Left cardiac atrium (tissue), 4 donors: Measurements from ENCODE around the gene OSBPL10. TPM values are rescaled to one million over a fixed set of nuclear protein-coding genes. Genes with fewer than 3 reads are reported as not detected.

Experiments used
- ATAC-seq, 2 donors: fragments of 200-7000 bp; cut with Tn5 transposase; one replicate each; pipeline ENCODE4 v1.9.1; 2020; ENCODE audit warnings: mild to moderate bottlenecking in 2 of 2, moderate library complexity in 2 of 2
- DNase-seq: peaks from one replicate; pipeline ENCODE4 v3.0.0-alpha.2; 2020
- intact Hi-C, 2 donors: fragments of 100-400 bp; cut with DNase I; formaldehyde crosslinking; loops; one replicate each; pipeline versions ENCODE4 v1.14.1 to v1.15.1; 2022 to 2023
- total RNA-seq, 2 donors: library from RNA; stranded (reverse); fragmentation: NEBNext Ultra II Directional; extraction: Animal tissue kit (Norgen Biotek cat#: 25700); gene quantifications; one replicate each; pipeline ENCODE4 v1.2.1, GENCODE V29; 2021
- donor health status: DM: no; HTN: yes; CAD: no.
- donor health status: DM: no; HTN: yes; CAD: no; lungs with severe emphysema.
- donor health status: DM: yes; HTN: yes; CAD: no.
- donor health status: Dilated cardiomyopathy.

The OSBPL10 gene
- total RNA-seq, 2 donors from 2014 or later = 5.7 to 5.8 TPM

GRCh38 chr3:31629054-31629453 lies 352.0 kb downstream of the OSBPL10 start:
- ATAC-seq = no peak
- intact Hi-C loops = no loop called here

GRCh38 chr3:31625358-31625757 lies 355.7 kb downstream of the OSBPL10 start:
- intact Hi-C loops = no loop called here
- no peak for DNase-seq
- ATAC-seq = no peak

More at GRCh38 chr3:31629054-31629453, 352.0 kb downstream of the OSBPL10 start:
- no peak for DNase-seq

GRCh38 chr3:31624083-31624709 lies 356.9 kb downstream of the OSBPL10 start:
- intact Hi-C loops = no loop called here
- no peak for DNase-seq
- no peak for ATAC-seq

GRCh38 chr3:31622636-31623288 lies 358.3 kb downstream of the OSBPL10 start:
- intact Hi-C loops = no loop called here
- ATAC-seq = no peak
- no peak for DNase-seq

- DNase-seq (no peak), ATAC-seq (no peak)
- intact Hi-C loops = no loop called here
Observed at GRCh38 chr3:31621314-31621713, 359.7 kb downstream of the OSBPL10 start.

- intact Hi-C loops = no loop called here
- ATAC-seq (no peak), DNase-seq (no peak)
Observed at GRCh38 chr3:31620656-31621055, 360.4 kb downstream of the OSBPL10 start.

GRCh38 chr3:31616711-31617110 lies 364.4 kb downstream of the OSBPL10 start:
- intact Hi-C loops = loop anchor here in 1 of 2 donors (10.0 kb wide), 1 partner anchor 148 kb away; no protein-coding TSS in a partner anchor
- DNase-seq = no peak
- no peak for ATAC-seq

GRCh38 chr3:31615071-31615875 lies 365.8 kb downstream of the OSBPL10 start:
- intact Hi-C loops = loop anchor here in 1 of 2 donors (10.0 kb wide), 1 partner anchor 150 kb away; no protein-coding TSS in a partner anchor
- ATAC-seq (no peak), DNase-seq (no peak)

- DNase-seq (no peak), ATAC-seq (no peak)
- intact Hi-C loops = loop anchor here in 1 of 2 donors (10.0 kb wide), 1 partner anchor 150 kb away; no protein-coding TSS in a partner anchor
Observed at GRCh38 chr3:31614162-31614921, 366.7 kb downstream of the OSBPL10 start.

GRCh38 chr3:31613654-31614053 lies 367.4 kb downstream of the OSBPL10 start:
- ATAC-seq (no peak), DNase-seq (no peak)
- intact Hi-C loops = loop anchor here in 1 of 2 donors (10.0 kb wide), 1 partner anchor 151 kb away; no protein-coding TSS in a partner anchor

- no peak for ATAC-seq
- intact Hi-C loops = loop anchor here in 1 of 2 donors (10.0 kb wide), 1 partner anchor 152 kb away; no protein-coding TSS in a partner anchor
- DNase-seq = no peak
Observed at GRCh38 chr3:31613177-31613576, 367.9 kb downstream of the OSBPL10 start.

Other genes with a start within 250 kb of the OSBPL10 start
- gene ZNF860, start 488 bp upstream of the OSBPL10 start, total RNA-seq = under 1 TPM; 0.13 to 0.29 TPM
- gene GPD1L, start 125.4 kb upstream of the OSBPL10 start, total RNA-seq = 100 to 1,000 TPM; 177 to 253 TPM